H1 (cell line): ENCODE measurements around the gene RAP1GAP. TPM values are rescaled to one million over a fixed set of nuclear protein-coding genes. Genes with fewer than 3 reads are reported as not detected.

Experiments used
- CTCF ChIA-PET: fragments of 300-600 bp; sonication (Branson Sonifier 250); formaldehyde crosslinking; loops from one replicate; lab custom pipeline; 2021; ENCODE audit not compliant: partially characterized antibody; lab: Charles Lee
- POLR2A ChIA-PET: fragments of 300-600 bp; sonication (Branson Sonifier 250); formaldehyde crosslinking; loops from one replicate; lab custom pipeline; 2021; ENCODE audit warnings: inconsistent platforms; ENCODE audit not compliant: partially characterized antibody; lab: Charles Lee
- DNase-seq, 2 experiments: peaks; one replicate each; pipeline versions ENCODE4 v3.0.0 to v3.0.0-alpha.2; 2010 to 2022; ENCODE audit warnings: low spot score in 2 of 2, low read depth in 1 of 2, mixed read lengths in 1 of 2
- FAIRE-seq: peaks from 2 replicates; lab custom pipeline; 2011; peaks lifted over from hg19 to GRCh38; lab: Jason Lieb, UNC
- H2AFZ ChIP-seq: 2 replicates; pipeline ENCODE4 v1.8.1; 2012; ENCODE audit warnings: low read length, inconsistent platforms
- H2AK5ac ChIP-seq: 2 replicates; pipeline ENCODE4 v1.6.1; 2013; ENCODE audit warnings: low read depth, low read length
- H2BK120ac ChIP-seq: replicated peaks from 2 replicates; pipeline ENCODE3; 2013; ENCODE audit warnings: low read depth, low read length, inconsistent platforms
- H2BK12ac ChIP-seq: 2 replicates; pipeline ENCODE4 v1.6.1; 2013; ENCODE audit warnings: low read depth, low read length
- H2BK15ac ChIP-seq: 2 replicates; pipeline ENCODE4 v1.6.1; 2013; ENCODE audit warnings: low read length
- H2BK20ac ChIP-seq: 2 replicates; pipeline ENCODE4 v1.6.1; 2013; ENCODE audit warnings: low read length
- H2BK5ac ChIP-seq: 2 replicates; pipeline ENCODE4 v1.6.1; 2013; ENCODE audit warnings: low read depth, low read length
- H3K14ac ChIP-seq: 2 replicates; pipeline ENCODE4 v1.6.1; 2013; ENCODE audit warnings: inconsistent platforms; ENCODE audit not compliant: insufficient read length
- H3K18ac ChIP-seq: 2 replicates; pipeline ENCODE4 v1.6.1; 2013; ENCODE audit warnings: low read length; ENCODE audit errors: extremely low read depth
- H3K23ac ChIP-seq: 2 replicates; pipeline ENCODE4 v1.6.1; 2013; ENCODE audit warnings: inconsistent platforms; ENCODE audit not compliant: insufficient read length
- H3K23me2 ChIP-seq: 2 replicates; pipeline ENCODE4 v1.6.1; 2013; ENCODE audit warnings: low read depth, low read length
- H3K27ac ChIP-seq: 2 replicates; pipeline ENCODE4 v1.6.1; 2011; ENCODE audit warnings: low read depth, low read length, inconsistent platforms
- H3K27me3 ChIP-seq, 4 experiments: replicated peaks in 1 of 4; 1 replicate in 1 of 4; 2 replicates in 3 of 4; pipeline versions ENCODE4 v1.6.1 to v1.8.1; 2011 to 2013; ENCODE audit warnings: low read length in 3 of 4, mild to moderate bottlenecking in 3 of 4, inconsistent platforms in 2 of 4, mixed read lengths in 2 of 4, moderate library complexity in 1 of 4; ENCODE audit not compliant: control insufficient read depth in 3 of 4, insufficient read depth in 3 of 4; ENCODE audit errors: extremely low read depth in 1 of 4
- H3K36me3 ChIP-seq, 4 experiments: 2 replicates each; pipeline versions ENCODE4 v1.6.1 to v1.8.1; 2011 to 2013; ENCODE audit warnings: mild to moderate bottlenecking in 4 of 4, low read length in 3 of 4, moderate library complexity in 2 of 4, control low read depth in 1 of 4, inconsistent platforms in 1 of 4; ENCODE audit not compliant: insufficient read depth in 4 of 4, control insufficient read depth in 2 of 4
- H3K4ac ChIP-seq: replicated peaks from 2 replicates; pipeline ENCODE3; 2013; ENCODE audit warnings: low read length, low read depth, mixed read lengths, inconsistent platforms; ENCODE audit not compliant: insufficient read length
- H3K4me1 ChIP-seq, 4 experiments: replicated peaks in 1 of 4; 1 replicate in 1 of 4; 2 replicates in 3 of 4; pipeline versions ENCODE4 v1.6.1 to v1.8.1; 2011 to 2013; ENCODE audit warnings: low read length in 3 of 4, inconsistent platforms in 2 of 4, mixed read lengths in 1 of 4; ENCODE audit not compliant: insufficient read depth in 4 of 4, control insufficient read depth in 3 of 4
- H3K4me2 ChIP-seq, 2 experiments: 2 replicates each; pipeline versions ENCODE4 v1.6.1 to v1.8.1; 2011 to 2013; ENCODE audit warnings: low read depth in 2 of 2, low read length in 2 of 2, control low read depth in 1 of 2, inconsistent platforms in 1 of 2, mild to moderate bottlenecking in 1 of 2; ENCODE audit not compliant: insufficient read depth in 1 of 2
- H3K4me3 ChIP-seq, 4 experiments: fragments of 200-600, 300-600 bp in 1 of 4; sonication (generic), shearing (Covaris generic), sonication (Bioruptor Twin) in 1 of 4; 2 replicates each; pipeline versions ENCODE4 v1.5.1 to v1.8.1; 2011 to 2016; ENCODE audit warnings: low read length in 4 of 4, low read depth in 3 of 4, control low read depth in 2 of 4, inconsistent platforms in 2 of 4, mild to moderate bottlenecking in 2 of 4, mixed read lengths in 1 of 4, moderate library complexity in 1 of 4; ENCODE audit not compliant: insufficient read depth in 2 of 4; ENCODE audit errors: extremely low read depth in 1 of 4
- H3K56ac ChIP-seq: replicated peaks from 2 replicates; pipeline ENCODE3; 2013; ENCODE audit warnings: low read depth, mild to moderate bottlenecking, mixed read lengths, low read length, inconsistent platforms; ENCODE audit not compliant: insufficient read length
- H3K79me1 ChIP-seq: 2 replicates; pipeline ENCODE4 v1.6.1; 2013; ENCODE audit warnings: low read depth, low read length, control low read depth
- H3K79me2 ChIP-seq, 2 experiments: 2 replicates each; pipeline versions ENCODE4 v1.6.1 to v1.8.1; 2012 to 2013; ENCODE audit warnings: low read length in 2 of 2, mild to moderate bottlenecking in 2 of 2, inconsistent platforms in 1 of 2; ENCODE audit not compliant: insufficient read depth in 2 of 2, control insufficient read depth in 1 of 2
- H3K9ac ChIP-seq, 4 experiments: replicated peaks in 1 of 4; 1 replicate in 1 of 4; 2 replicates in 3 of 4; pipeline versions ENCODE4 v1.6.1 to v1.8.1; 2011 to 2013; ENCODE audit warnings: low read depth in 3 of 4, low read length in 3 of 4, control low read depth in 2 of 4, mild to moderate bottlenecking in 2 of 4, moderate library complexity in 2 of 4, inconsistent platforms in 1 of 4; ENCODE audit errors: extremely low read depth in 1 of 4
- H3K9me3 ChIP-seq, 2 experiments: 2 replicates each; pipeline versions ENCODE4 v1.6.1 to v1.8.1; 2012 to 2013; ENCODE audit warnings: mild to moderate bottlenecking in 2 of 2, moderate library complexity in 2 of 2, control low read depth in 1 of 2, inconsistent platforms in 1 of 2, low read depth in 1 of 2, low read length in 1 of 2, mixed read lengths in 1 of 2; ENCODE audit not compliant: insufficient read depth in 2 of 2
- H4K20me1 ChIP-seq, 2 experiments: replicated peaks in 1 of 2; 2 replicates each; pipeline versions ENCODE3 to v1.8.1; 2011 to 2013; ENCODE audit warnings: inconsistent platforms in 2 of 2, low read length in 2 of 2, mild to moderate bottlenecking in 1 of 2; ENCODE audit not compliant: insufficient read depth in 2 of 2, control insufficient read depth in 1 of 2
- H4K5ac ChIP-seq: 2 replicates; pipeline ENCODE4 v1.6.1; 2013; ENCODE audit warnings: low read length, low read depth, mixed read lengths, inconsistent platforms; ENCODE audit not compliant: insufficient read length
- H4K8ac ChIP-seq: 2 replicates; pipeline ENCODE4 v1.8.0; 2013; ENCODE audit warnings: mild to moderate bottlenecking, moderate library complexity, low read length, inconsistent platforms; ENCODE audit not compliant: insufficient read depth; ENCODE audit errors: extremely low read depth
- H4K91ac ChIP-seq: replicated peaks from 2 replicates; pipeline ENCODE3; 2013; ENCODE audit warnings: low read length, mixed read lengths, inconsistent platforms; ENCODE audit not compliant: insufficient read length
- EGR1 ChIP-seq: IDR thresholded peaks from 2 replicates; pipeline ENCODE4 v1.6.1; 2011; ENCODE audit warnings: low read depth, low read length, borderline replicate concordance
- GABPA ChIP-seq: IDR thresholded peaks from 2 replicates; pipeline ENCODE4 v1.6.1; 2011; ENCODE audit warnings: mild to moderate bottlenecking, low read length, moderate library complexity, borderline replicate concordance; ENCODE audit not compliant: insufficient read depth
- JUN ChIP-seq: IDR thresholded peaks from 2 replicates; pipeline ENCODE4 v1.6.1; 2011; ENCODE audit warnings: low read depth, mild to moderate bottlenecking, improper control_type of control experiment, low read length
- NANOG ChIP-seq: IDR thresholded peaks from 2 replicates; pipeline ENCODE4 v1.6.1; 2011; ENCODE audit warnings: low read length, low read depth, mild to moderate bottlenecking, inconsistent platforms; ENCODE audit not compliant: insufficient read depth, poor library complexity, severe bottlenecking
- POLR2AphosphoS5 ChIP-seq: IDR thresholded peaks from 2 replicates; pipeline ENCODE4 v1.6.1; 2011; ENCODE audit warnings: low read depth, low read length
- POU5F1 ChIP-seq: IDR thresholded peaks from 2 replicates; pipeline ENCODE4 v1.6.1; 2011; ENCODE audit warnings: low read depth, mild to moderate bottlenecking, low read length, moderate library complexity
- RBBP5 ChIP-seq: IDR thresholded peaks from 2 replicates; pipeline ENCODE4 v1.7.1; 2012; ENCODE audit warnings: low read depth, mild to moderate bottlenecking, inconsistent platforms, low read length, moderate library complexity, borderline replicate concordance
- SAP30 ChIP-seq: fragments of 300-600 bp; sonication (generic); IDR thresholded peaks from 2 replicates; pipeline ENCODE4 v1.7.1; 2012; ENCODE audit warnings: low read length, moderate library complexity, mild to moderate bottlenecking, inconsistent platforms; ENCODE audit not compliant: insufficient read depth, insufficient replicate concordance
- TCF12 ChIP-seq: IDR thresholded peaks from 2 replicates; pipeline ENCODE4 v1.6.1; 2011; ENCODE audit warnings: low read depth, mild to moderate bottlenecking, low read length
- WGBS, 2 experiments: shearing (Covaris generic) in 1 of 2; methylation state at CpG; one replicate each; pipeline versions ENCODE4 v1.1.6 to v1.1.7; 2013 to 2015; ENCODE audit warnings: low lambda C conversion rate in 2 of 2, mixed read lengths in 2 of 2, inconsistent platforms in 1 of 2, low coverage in 1 of 2, missing lambda C conversion rate in 1 of 2; ENCODE audit not compliant: insufficient replicate concordance in 2 of 2, insufficient coverage in 1 of 2, insufficient read length in 1 of 2; ENCODE audit errors: extremely low coverage in 1 of 2, missing lambda C conversion rate in 1 of 2; 5-methylcytosine and 5-hydroxymethylcytosine counted together
- polyA plus RNA-seq, 7 experiments: library from polyadenylated mRNA; depleted of rRNA in 3 of 7; stranded (reverse) in 5 of 7; unstranded in 2 of 7; fragments of >200 nt in 5 of 7; fragments of 200-250 nt in 2 of 7; gene quantifications; 1 replicate in 5 of 7; 2 replicates in 1 of 7; 4 replicates in 1 of 7; pipeline versions ENCODE4 v1.2.1 to v1.2.3, GENCODE V29; 2011 to 2013; ENCODE audit warnings: missing spikeins in 2 of 7, mixed read lengths in 2 of 7
- total RNA-seq: library from RNA; stranded (reverse); fragmentation: NEBNext Ultra II Directional; extraction: Animal tissue kit (Norgen Biotek cat#: 25700); gene quantifications from 2 replicates; pipeline ENCODE4 v1.2.1, GENCODE V29; 2021

The RAP1GAP gene
- total and polyA plus RNA-seq, 2 of the 8 experiments (the other 6 are each of a cell fraction or from before 2014, with no cell fraction given) = 8.4 TPM

DNA sequence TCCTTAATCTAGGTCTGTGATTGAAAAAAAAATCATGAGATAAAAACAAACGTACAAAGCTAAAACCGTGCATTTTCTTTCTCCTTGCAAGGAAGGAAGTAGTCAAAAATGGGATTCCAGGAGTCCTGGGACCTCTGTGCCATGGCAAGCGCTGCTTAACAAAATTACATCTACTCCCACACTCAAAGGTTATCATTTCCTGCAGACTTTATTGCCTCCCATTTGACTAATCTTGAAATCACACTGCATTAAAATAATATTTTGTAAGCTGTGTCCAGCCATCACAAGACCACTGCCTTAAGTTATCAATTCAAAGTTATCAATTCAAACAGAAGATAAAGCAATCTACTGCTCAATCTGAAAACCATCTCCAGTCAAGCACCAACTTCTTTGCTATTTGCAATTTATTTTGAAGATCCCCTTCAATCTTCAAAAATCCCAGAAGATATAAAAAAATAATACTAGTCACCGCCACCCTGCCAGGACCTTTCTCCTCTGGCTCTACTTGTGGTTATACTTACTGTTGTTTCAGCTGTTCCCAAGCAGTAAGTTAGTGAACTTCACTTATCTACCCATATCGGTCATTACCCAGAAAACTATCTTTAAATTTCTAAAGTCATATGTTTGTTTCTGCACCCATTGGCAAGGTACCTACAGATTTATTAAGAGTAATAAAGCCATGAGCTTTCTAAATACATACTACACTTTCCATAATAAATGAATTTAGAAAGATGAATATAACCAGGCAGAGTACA lies 38.1 kb upstream of the RAP1GAP start:
- no peak overlapping the region for H3K27ac ChIP-seq
- H2BK15ac ChIP-seq = no peak overlapping the region
- H4K20me1 ChIP-seq = peaks cover 0 to 5% of the 10 kb centered on the region in 2 experiments
- no peak overlapping the region for H3K4ac ChIP-seq
- H4K8ac ChIP-seq = no peak overlapping the region
- 79% methylated on average over 5 of the region's 5 CpGs; no CpG with 5 or more reads in 1 of the 2 experiments for WGBS, 2 experiments
- H3K79me1 ChIP-seq = no peaks in the 10 kb centered on the region; the same call in 1 of the 2 replicates
- H3K23ac ChIP-seq = no peak overlapping the region
- no peak overlapping the region for H4K5ac ChIP-seq
- H4K91ac ChIP-seq = no peak overlapping the region
- peak overlapping the region in 1 of 4 experiments; percentile 5; a peak in 1 of 8 replicates for H3K4me3 ChIP-seq
- H3K9ac ChIP-seq = no peak overlapping the region; a peak in 1 of 7 replicates
- no peak overlapping the region for H2BK20ac ChIP-seq
- no peak for DNase-seq
- H3K27me3 ChIP-seq = no peaks in the 10 kb centered on the region
- H3K4me1 ChIP-seq = peaks cover 2 to 9% (median 5%) of the 10 kb centered on the region in 4 experiments; a peak in 4 of 7 replicates
- POLR2A ChIA-PET = no interaction called here
- no peaks in the 10 kb centered on the region for H3K79me2 ChIP-seq
- no peak overlapping the region for H3K4me2 ChIP-seq
- H3K14ac ChIP-seq = no peak overlapping the region
- H3K36me3 ChIP-seq = peaks cover 2 to 41% (median 15%) of the 10 kb centered on the region in 4 experiments; a peak in 3 of 8 replicates
- peak; percentile 13 for FAIRE-seq
- no peak overlapping the region for H2AK5ac ChIP-seq
- no peak overlapping the region for H2BK5ac ChIP-seq
- no peak overlapping the region for H3K18ac ChIP-seq
- H3K56ac ChIP-seq = no peak overlapping the region
- H2BK12ac ChIP-seq = no peak overlapping the region
- H2BK120ac ChIP-seq = no peak overlapping the region
- no peak overlapping the region for H2AFZ ChIP-seq
- no peaks in the 10 kb centered on the region for H3K23me2 ChIP-seq
- no peaks in the 10 kb centered on the region for H3K9me3 ChIP-seq
- CTCF ChIA-PET = interaction anchor here (0.9 to 1.8 kb wide), 4 partner anchors 11 to 52 kb away, joined by 3 to 5 read pairs (median 4); partner anchors contain the start of gene RAP1GAP
- TF ChIP-seq EGR1 (no peak), GABPA (no peak), POLR2AphosphoS5 (no peak), JUN (no peak), SAP30 (no peak), TCF12 (no peak), RBBP5 (no peak), NANOG (no peak), POU5F1 (no peak)
